Non-pigmented ciliary epithelial cell (primary cell): ENCODE data around the gene NEURL3.
A peak's percentile ranks its signal among the peaks of the same experiment; 100 is the strongest.
"Not testable (repeated sequence)": the region's sequence is repeated elsewhere in the genome, so short reads cannot be mapped to it uniquely, and the experiment has no call there.

Source experiments
- DNase-seq: peaks from one replicate; pipeline ENCODE4 v3.0.0-alpha.2; 2010; ENCODE audit warnings: low read depth

NEURL3 gene

GRCh38 chr2:96506016-96506906 lies 1.1 kb upstream of the NEURL3 start:
- no peak for DNase-seq

GRCh38 chr2:96503637-96504243 lies 1.4 kb downstream of the NEURL3 start:
- no peak for DNase-seq

GRCh38 chr2:96502891-96503636 lies 2.1 kb downstream of the NEURL3 start:
- DNase-seq: no peak

- DNase-seq: no peak
Measured at GRCh38 chr2:96501886-96502810, 3.0 kb downstream of the NEURL3 start.

- no peak for DNase-seq
Measured at GRCh38 chr2:96501471-96501874, 3.7 kb downstream of the NEURL3 start.

GRCh38 chr2:96500385-96501066 lies 4.6 kb downstream of the NEURL3 start:
- no peak for DNase-seq

GRCh38 chr2:96499061-96499960 lies 5.8 kb downstream of the NEURL3 start:
- DNase-seq: no peak

- DNase-seq: not testable (repeated sequence)
Measured at GRCh38 chr2:96498611-96499010, 6.5 kb downstream of the NEURL3 start.

GRCh38 chr2:96498021-96498431 lies 7.1 kb downstream of the NEURL3 start:
- DNase-seq: no peak

- no peak for DNase-seq
Measured at GRCh38 chr2:96495982-96496629, 9.1 kb downstream of the NEURL3 start.

GRCh38 chr2:96494188-96494587 lies 11.0 kb downstream of the NEURL3 start:
- DNase-seq: no peak

GRCh38 chr2:96493072-96493471 lies 12.1 kb downstream of the NEURL3 start:
- DNase-seq: no peak

GRCh38 chr2:96491860-96492497 lies 13.2 kb downstream of the NEURL3 start:
- DNase-seq: no peak

- no peak for DNase-seq
Measured at GRCh38 chr2:96489663-96490062, 15.5 kb downstream of the NEURL3 start.

GRCh38 chr2:96489261-96489660 lies 15.9 kb downstream of the NEURL3 start:
- DNase-seq: no peak

GRCh38 chr2:96486696-96487095 lies 18.5 kb downstream of the NEURL3 start:
- no peak for DNase-seq

GRCh38 chr2:96485751-96486651 lies 19.2 kb downstream of the NEURL3 start:
- peak; percentile 63 for DNase-seq

GRCh38 chr2:96485350-96485749 lies 19.8 kb downstream of the NEURL3 start:
- no peak for DNase-seq
